Suprapubic skin (tissue), 4 donors: Measurements from ENCODE around the gene ATXN1. TPM values are rescaled to one million over a fixed set of nuclear protein-coding genes. Genes with fewer than 3 reads are reported as not detected.

Experiments used
- DNase-seq, 2 donors: peaks; one replicate each; pipeline ENCODE4 v3.0.0-alpha.2; 2019; ENCODE audit warnings: low spot score in 2 of 2
- H3K27ac ChIP-seq: fragments of 200-600 bp; sonication (generic); one replicate; pipeline ENCODE4 v1.5.1; 2019
- H3K27me3 ChIP-seq: fragments of 200-600 bp; sonication (generic); one replicate; pipeline ENCODE4 v1.5.1; 2019
- H3K36me3 ChIP-seq: fragments of 200-600 bp; sonication (generic); one replicate; pipeline ENCODE4 v1.5.1; 2019
- H3K4me1 ChIP-seq: fragments of 200-600 bp; sonication (generic); one replicate; pipeline ENCODE4 v1.5.1; 2019
- H3K4me3 ChIP-seq: fragments of 200-600 bp; sonication (generic); one replicate; pipeline ENCODE4 v1.5.1; 2019; ENCODE audit warnings: mild to moderate bottlenecking
- H3K9me3 ChIP-seq: fragments of 200-600 bp; sonication (generic); one replicate; pipeline ENCODE4 v1.5.1; 2019
- EP300 ChIP-seq: sonication (generic); formaldehyde crosslinking; IDR thresholded peaks from one replicate; pipeline ENCODE4 v1.6.1; 2017; ENCODE audit warnings: antibody characterized with exemption
- POLR2A ChIP-seq, 2 donors: fragments of 450-650 bp; IDR thresholded peaks; one replicate each; pipeline ENCODE4 v1.6.1; 2017; ENCODE audit warnings: antibody characterized with exemption in 2 of 2, mild to moderate bottlenecking in 2 of 2, moderate library complexity in 2 of 2
- POLR2AphosphoS5 ChIP-seq, 3 donors: sonication (generic); formaldehyde crosslinking; IDR thresholded peaks; one replicate each; pipeline ENCODE4 v1.6.1; 2017; ENCODE audit warnings: antibody characterized with exemption in 3 of 3
- WGBS: methylation state at CpG from one replicate; pipeline ENCODE4 v1.1.5; 2018; 5-methylcytosine and 5-hydroxymethylcytosine counted together
- total RNA-seq, 4 donors: library from RNA; depleted of rRNA; stranded (reverse); fragments of >200 nt; gene quantifications; one replicate each; pipeline ENCODE4 v1.1.0, GENCODE V29; 2016
- TF ChIP-seq, protein P1 (sequence below), 2 donors: fragments of 200-600 bp in 1 of 2; fragments of 450-650 bp in 1 of 2; sonication (generic) in 1 of 2; IDR thresholded peaks; one replicate each; pipeline ENCODE4 v1.5.1; 2016 to 2019; ENCODE audit warnings: antibody characterized with exemption in 2 of 2, mild to moderate bottlenecking in 1 of 2, moderate library complexity in 1 of 2

Gene ATXN1
- total RNA-seq, 4 donors from 2014 or later, result 32.8 to 95.4 (median 42.4) TPM

DNA sequence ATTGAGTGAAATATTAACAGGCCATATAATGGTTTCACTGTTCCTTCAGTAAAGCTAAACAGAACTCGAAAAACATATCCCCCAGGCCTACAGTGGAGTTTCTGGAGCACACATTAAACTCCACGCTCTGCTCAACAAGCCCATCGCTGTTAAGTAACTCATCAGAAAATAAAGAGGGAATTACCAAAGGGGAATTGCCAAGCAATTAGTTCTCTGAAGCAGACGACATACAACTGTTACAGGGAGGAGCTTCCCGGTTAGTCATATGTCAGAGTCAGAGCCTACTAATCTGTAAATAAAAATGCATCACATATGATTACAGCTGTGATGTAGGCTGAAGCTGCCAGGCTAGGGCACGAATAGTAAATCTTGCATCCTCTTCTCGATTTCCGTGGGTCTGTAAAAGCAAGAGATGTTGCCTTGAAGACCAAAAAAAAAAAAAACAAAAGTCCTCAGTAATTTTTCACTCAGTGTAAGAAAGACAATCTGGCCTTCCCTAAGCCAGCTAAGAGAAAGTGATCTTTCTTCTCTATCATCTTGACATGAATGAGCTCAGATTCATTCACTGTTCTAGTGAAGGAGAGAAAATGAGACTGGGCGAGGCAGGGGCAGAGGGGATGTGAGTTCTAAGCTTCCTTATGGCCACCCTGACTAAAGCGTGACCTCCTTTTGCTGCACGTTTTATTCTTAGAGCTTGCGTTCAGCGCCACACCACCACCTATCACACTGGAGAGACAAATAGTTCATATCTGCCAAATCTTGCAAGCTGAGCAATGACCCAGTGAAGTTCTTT lies 13.8 kb downstream of the ATXN1 start:
- H3K36me3 ChIP-seq, result no peaks in the 10 kb centered on the region
- H3K27ac ChIP-seq, result peak overlapping the region; percentile 52

DNA sequence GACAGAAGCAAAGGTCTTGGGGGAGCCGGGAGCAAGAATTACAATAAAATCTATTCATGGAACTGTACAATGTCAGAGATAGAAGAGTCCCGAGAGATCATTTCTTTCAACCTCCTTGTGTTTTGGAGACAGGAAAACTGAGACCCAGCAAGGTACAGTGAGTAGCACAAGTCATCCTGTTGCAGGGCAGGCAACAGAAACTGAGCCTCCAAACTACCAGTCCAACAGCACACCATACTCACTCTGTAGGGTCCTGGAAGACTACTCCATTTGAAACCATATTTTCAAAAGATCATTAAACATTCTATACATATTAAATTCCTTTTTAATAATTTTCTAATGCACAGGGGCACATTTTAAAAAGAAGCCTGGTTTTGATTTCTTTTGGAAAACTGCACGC lies 14.4 kb downstream of the ATXN1 start:
- H3K27me3 ChIP-seq, result no peaks in the 10 kb centered on the region
- H3K27ac ChIP-seq, result no peak overlapping the region
- TF ChIP-seq EP300, result no peak
- TF ChIP-seq, protein P1, sequence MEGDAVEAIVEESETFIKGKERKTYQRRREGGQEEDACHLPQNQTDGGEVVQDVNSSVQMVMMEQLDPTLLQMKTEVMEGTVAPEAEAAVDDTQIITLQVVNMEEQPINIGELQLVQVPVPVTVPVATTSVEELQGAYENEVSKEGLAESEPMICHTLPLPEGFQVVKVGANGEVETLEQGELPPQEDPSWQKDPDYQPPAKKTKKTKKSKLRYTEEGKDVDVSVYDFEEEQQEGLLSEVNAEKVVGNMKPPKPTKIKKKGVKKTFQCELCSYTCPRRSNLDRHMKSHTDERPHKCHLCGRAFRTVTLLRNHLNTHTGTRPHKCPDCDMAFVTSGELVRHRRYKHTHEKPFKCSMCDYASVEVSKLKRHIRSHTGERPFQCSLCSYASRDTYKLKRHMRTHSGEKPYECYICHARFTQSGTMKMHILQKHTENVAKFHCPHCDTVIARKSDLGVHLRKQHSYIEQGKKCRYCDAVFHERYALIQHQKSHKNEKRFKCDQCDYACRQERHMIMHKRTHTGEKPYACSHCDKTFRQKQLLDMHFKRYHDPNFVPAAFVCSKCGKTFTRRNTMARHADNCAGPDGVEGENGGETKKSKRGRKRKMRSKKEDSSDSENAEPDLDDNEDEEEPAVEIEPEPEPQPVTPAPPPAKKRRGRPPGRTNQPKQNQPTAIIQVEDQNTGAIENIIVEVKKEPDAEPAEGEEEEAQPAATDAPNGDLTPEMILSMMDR (IDR thresholded peaks at IDR 0.05), result no peak
- no peak for TF ChIP-seq POLR2A (IDR thresholded peaks at IDR 0.05)
- TF ChIP-seq POLR2AphosphoS5 (IDR thresholded peaks at IDR 0.05), result no peak
- DNase-seq, result no peak
- no peaks in the 10 kb centered on the region for H3K36me3 ChIP-seq
- peaks cover 33% of the 10 kb centered on the region for H3K4me1 ChIP-seq
- H3K4me3 ChIP-seq, result no peak overlapping the region
- H3K9me3 ChIP-seq, result no peaks in the 10 kb centered on the region
- WGBS, result 80% methylated on average over 3 of the region's 3 CpGs

More for the DNA sequence above, 13.8 kb downstream of the ATXN1 start:
- TF ChIP-seq EP300 (no peak), POLR2A (IDR thresholded peaks at IDR 0.05) (no peak), POLR2AphosphoS5 (IDR thresholded peaks at IDR 0.05) (no peak)
- TF ChIP-seq, protein P1 (IDR thresholded peaks at IDR 0.05), result no peak
- DNase-seq, result no peak
- Histone ChIP-seq H3K9me3 (no peaks in the 10 kb centered on the region), H3K27me3 (no peaks in the 10 kb centered on the region), H3K4me1 (peaks cover 33% of the 10 kb centered on the region), H3K4me3 (no peak overlapping the region)
- WGBS, result 43% methylated on average over 13 of the region's 13 CpGs

DNA sequence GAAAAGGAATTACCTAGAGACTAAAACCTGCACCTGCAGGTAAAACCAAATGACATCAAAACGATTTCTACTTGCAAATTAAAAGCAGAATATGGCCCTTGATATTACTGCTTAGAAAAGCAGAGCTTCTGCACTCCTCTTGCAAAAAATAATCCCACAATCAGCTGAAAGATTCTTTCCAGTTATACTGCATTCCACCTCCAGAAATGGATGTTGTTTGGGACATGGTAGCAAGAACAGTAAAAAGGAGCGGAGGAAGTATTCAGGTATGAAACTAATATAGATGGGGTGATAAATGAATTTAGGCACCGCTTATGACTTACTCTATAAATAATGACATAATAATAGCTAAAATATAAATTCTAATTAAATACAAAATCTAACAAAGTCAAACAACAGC lies 14.9 kb downstream of the ATXN1 start:
- no peak for DNase-seq
- TF ChIP-seq, protein P1 (IDR thresholded peaks at IDR 0.05), result no peak
- TF ChIP-seq POLR2AphosphoS5 (IDR thresholded peaks at IDR 0.05) (no peak), POLR2A (IDR thresholded peaks at IDR 0.05) (no peak), EP300 (no peak)
- Histone ChIP-seq H3K36me3 (no peaks in the 10 kb centered on the region), H3K27ac (no peak overlapping the region), H3K27me3 (no peaks in the 10 kb centered on the region), H3K9me3 (no peaks in the 10 kb centered on the region), H3K4me3 (no peak overlapping the region), H3K4me1 (peaks cover 32% of the 10 kb centered on the region)
- 67% methylated on average over 3 of the region's 3 CpGs for WGBS

DNA sequence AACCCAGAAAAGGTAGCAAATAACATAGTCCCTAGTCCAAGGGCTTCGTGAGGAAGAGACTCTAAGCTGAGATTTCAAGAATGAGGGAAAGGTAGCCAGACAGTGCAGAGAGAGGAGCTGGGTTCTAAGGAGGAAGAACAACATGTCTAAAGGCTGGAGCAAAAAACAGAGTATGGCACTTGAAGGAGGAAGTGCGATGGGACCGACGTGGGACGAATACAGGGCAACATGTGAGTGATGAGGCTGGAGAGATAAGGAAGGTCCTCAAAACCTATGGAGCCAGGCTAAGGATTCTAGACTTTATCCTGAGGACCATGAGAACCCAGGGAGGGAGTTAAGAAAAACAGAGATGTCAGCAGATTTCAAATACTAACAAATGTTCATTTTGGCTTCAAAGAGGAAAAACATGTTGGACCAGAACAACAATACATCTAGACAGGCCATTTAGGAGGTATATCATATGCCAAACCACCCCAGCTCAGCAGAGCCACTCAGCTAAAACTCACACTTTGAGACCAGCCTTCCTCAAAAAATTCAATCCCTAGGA lies 17.5 kb downstream of the ATXN1 start:
- no peaks in the 10 kb centered on the region for H3K9me3 ChIP-seq
- WGBS, result 86% methylated on average over 5 of the region's 5 CpGs
- no peaks in the 10 kb centered on the region for H3K36me3 ChIP-seq
- TF ChIP-seq EP300 (no peak), POLR2A (IDR thresholded peaks at IDR 0.05) (no peak), POLR2AphosphoS5 (IDR thresholded peaks at IDR 0.05) (no peak)
- TF ChIP-seq, protein P1 (IDR thresholded peaks at IDR 0.05), result no peak
- H3K27ac ChIP-seq, result no peak overlapping the region
- no peak for DNase-seq
- no peak overlapping the region for H3K4me3 ChIP-seq
- H3K27me3 ChIP-seq, result no peaks in the 10 kb centered on the region
- peaks cover 37% of the 10 kb centered on the region for H3K4me1 ChIP-seq

DNA sequence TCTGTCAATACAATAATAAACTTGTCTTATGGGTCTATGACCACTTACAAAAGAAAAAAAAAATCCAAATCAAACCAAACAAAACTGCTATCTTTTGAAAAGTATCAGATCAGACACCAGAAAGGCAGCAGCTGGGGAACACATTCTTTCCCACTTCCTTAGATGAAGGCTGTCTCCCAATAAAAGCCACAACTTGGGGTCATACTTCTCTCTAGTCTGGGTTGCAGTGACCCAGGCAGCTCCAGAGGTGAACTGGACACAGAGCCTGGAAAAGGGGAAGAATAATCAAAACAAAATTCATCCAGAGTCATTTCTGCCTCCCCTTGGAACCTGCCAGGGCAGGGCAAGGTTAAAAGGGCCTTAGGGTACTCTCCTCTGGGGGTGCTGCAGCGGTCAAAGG lies 19.1 kb downstream of the ATXN1 start:
- Histone ChIP-seq H3K36me3 (no peaks in the 10 kb centered on the region), H3K9me3 (no peaks in the 10 kb centered on the region), H3K4me3 (no peak overlapping the region), H3K27ac (no peak overlapping the region), H3K4me1 (peaks cover 43% of the 10 kb centered on the region), H3K27me3 (no peaks in the 10 kb centered on the region)
- 100% methylated on average over 1 of the region's 1 CpG for WGBS
- DNase-seq, result no peak
- TF ChIP-seq, protein P1 (IDR thresholded peaks at IDR 0.05), result no peak
- TF ChIP-seq POLR2A (IDR thresholded peaks at IDR 0.05) (no peak), POLR2AphosphoS5 (IDR thresholded peaks at IDR 0.05) (no peak), EP300 (no peak)
